ENCODE measurements around the gene DOCK4. TPM values are rescaled to one million over a fixed set of nuclear protein-coding genes. Genes with fewer than 3 reads are reported as not detected.

Gene DOCK4
- total and polyA plus RNA-seq, 2 of the 8 experiments (the other 6 are each of a cell fraction or from before 2014, with no cell fraction given) = 5.1 to 23.6 TPM

- no peak overlapping the region for H3K56ac ChIP-seq (replicated peaks; ENCODE audit: insufficient read length, low read depth, low read length)
- no peaks in the 10 kb centered on the region for H3K79me2 ChIP-seq (ENCODE audit: control insufficient read depth in 1 of 2, insufficient read depth in 2 of 2, low read length in 2 of 2)
- no peak overlapping the region for H4K91ac ChIP-seq (replicated peaks; ENCODE audit: insufficient read length, low read length)
- H4K8ac ChIP-seq (ENCODE audit: extremely low read depth, insufficient read depth, low read length) = no peak overlapping the region
- DNase-seq (ENCODE audit: low read depth in 1 of 2, low spot score in 2 of 2) = no peak
- peak; percentile 70; the same call in 1 of the 2 replicates for TF ChIP-seq MAFK (IDR thresholded peaks at IDR 0.05; ENCODE audit: low read depth, low read length)
- TF ChIP-seq NRF1 (IDR thresholded peaks at IDR 0.05; ENCODE audit: low read depth, low read length) = no peak
- WGBS, 2 experiments (ENCODE audit: extremely low coverage in 1 of 2, insufficient coverage in 1 of 2, insufficient read length in 1 of 2, insufficient replicate concordance in 2 of 2, low coverage in 1 of 2, low lambda C conversion rate in 2 of 2, missing lambda C conversion rate in 1 of 2) = 94% methylated on average over 1 of the region's 1 CpG; no CpG with 5 or more reads in 1 of the 2 experiments
- no peak overlapping the region for H3K4ac ChIP-seq (replicated peaks; ENCODE audit: insufficient read length, low read depth, low read length)
- no peak overlapping the region for H2BK120ac ChIP-seq (replicated peaks; ENCODE audit: low read depth, low read length)
- H3K9ac ChIP-seq (replicated peaks in 1 of 4; ENCODE audit: extremely low read depth in 1 of 4, low read depth in 3 of 4, low read length in 3 of 4) = no peak overlapping the region
- H4K20me1 ChIP-seq (replicated peaks in 1 of 2; ENCODE audit: control insufficient read depth in 1 of 2, insufficient read depth in 2 of 2, low read length in 2 of 2) = no peaks in the 10 kb centered on the region
- H3K9me3 ChIP-seq (ENCODE audit: insufficient read depth in 2 of 2, low read depth in 1 of 2, low read length in 1 of 2) = no peaks in the 10 kb centered on the region
- no peak overlapping the region for H3K14ac ChIP-seq (ENCODE audit: insufficient read length)
- no peak overlapping the region for H2AK5ac ChIP-seq (ENCODE audit: low read depth, low read length)
- H4K5ac ChIP-seq (ENCODE audit: insufficient read length, low read depth, low read length) = no peak overlapping the region
- no peak overlapping the region for H3K27ac ChIP-seq (ENCODE audit: low read depth, low read length)
- H3K4me1 ChIP-seq (replicated peaks in 1 of 4; ENCODE audit: control insufficient read depth in 3 of 4, insufficient read depth in 4 of 4, low read length in 3 of 4) = peaks cover 0 to 3% (median 2%) of the 10 kb centered on the region in 4 experiments; a peak in 3 of 7 replicates
- H3K18ac ChIP-seq (ENCODE audit: extremely low read depth, low read length) = no peak overlapping the region
- H2BK12ac ChIP-seq (ENCODE audit: low read depth, low read length) = no peak overlapping the region
- no peaks in the 10 kb centered on the region for H3K79me1 ChIP-seq (ENCODE audit: low read depth, low read length)
- no peak overlapping the region for H2BK5ac ChIP-seq (ENCODE audit: low read depth, low read length)
- no peak overlapping the region for H3K23ac ChIP-seq (ENCODE audit: insufficient read length)
- no peaks in the 10 kb centered on the region for H3K27me3 ChIP-seq (replicated peaks in 1 of 4; ENCODE audit: control insufficient read depth in 3 of 4, extremely low read depth in 1 of 4, insufficient read depth in 3 of 4, low read length in 3 of 4)
- ChIA-PET POLR2A (ENCODE audit: partially characterized antibody) (no interaction called here), CTCF (ENCODE audit: partially characterized antibody) (no interaction called here)
- no peak overlapping the region for H3K4me3 ChIP-seq (ENCODE audit: extremely low read depth in 1 of 4, insufficient read depth in 2 of 4, low read depth in 3 of 4, low read length in 4 of 4)
- FAIRE-seq = no peak
- no peak overlapping the region for H2AFZ ChIP-seq (ENCODE audit: low read length)
- no peak overlapping the region for H3K4me2 ChIP-seq (ENCODE audit: insufficient read depth in 1 of 2, low read depth in 2 of 2, low read length in 2 of 2)
- H3K23me2 ChIP-seq (ENCODE audit: low read depth, low read length) = peaks cover 2% of the 10 kb centered on the region; the same call in 1 of the 2 replicates
- H2BK20ac ChIP-seq (ENCODE audit: low read length) = no peak overlapping the region
- peaks cover 0 to 4% (median 2%) of the 10 kb centered on the region in 4 experiments; a peak in 2 of 8 replicates for H3K36me3 ChIP-seq (ENCODE audit: control insufficient read depth in 2 of 4, insufficient read depth in 4 of 4, low read length in 3 of 4)
- no peak overlapping the region for H2BK15ac ChIP-seq (ENCODE audit: low read length)
Observed at GRCh38 chr7:111937163-111937562, 269.0 kb downstream of the DOCK4 start.

Data from H1 (cell line).